GM12892 (cell line): ENCODE results near the gene SYT13.

Experiments
- POLR2A ChIP-seq: IDR thresholded peaks from 2 replicates; pipeline ENCODE4 v1.6.1; 2011; ENCODE audit warnings: low read depth, low read length, control low read depth
- POLR2AphosphoS5 ChIP-seq: IDR thresholded peaks from 2 replicates; pipeline ENCODE4 v1.6.1; 2011; ENCODE audit warnings: low read depth, low read length, control low read depth

- TF ChIP-seq POLR2AphosphoS5 (no peak), POLR2A (no peak)
Measured at GRCh38 chr11:45237711-45238315, 48.3 kb downstream of the SYT13 start.
